22Rv1 (cell line): ENCODE data around the gene TNIP2.

ENCODE experiments used
- H3K27ac ChIP-seq: fragments of 450-650 bp; 2 replicates; pipeline ENCODE4 v1.5.1; 2017
- ZFX ChIP-seq: fragments of 450-650 bp; IDR thresholded peaks from 2 replicates; pipeline ENCODE4 v1.6.1; 2017; ENCODE audit warnings: antibody characterized with exemption, borderline replicate concordance
- TF ChIP-seq, protein P1 (sequence below): fragments of 450-650 bp; IDR thresholded peaks from 2 replicates; pipeline ENCODE4 v1.5.1; 2017; ENCODE audit warnings: mild to moderate bottlenecking

Gene TNIP2

DNA sequence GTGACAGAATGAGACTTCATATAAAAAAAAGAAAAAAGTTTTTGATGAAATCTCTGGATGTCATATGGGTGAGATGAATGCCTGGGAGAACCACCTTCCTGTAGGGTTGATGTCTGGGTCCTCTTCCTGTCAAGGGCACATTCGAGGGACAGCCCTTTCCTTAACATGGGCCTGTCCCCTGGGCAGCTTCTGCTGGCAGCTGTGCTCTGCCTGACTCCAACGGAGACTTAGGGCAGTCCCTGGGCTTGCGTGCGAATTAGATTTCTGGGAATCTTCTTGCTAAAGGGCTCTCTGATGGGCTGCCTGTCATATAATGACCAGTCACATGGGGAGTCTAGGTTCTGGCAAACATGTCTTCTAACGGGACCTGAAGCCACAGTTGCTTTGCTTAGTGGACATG is 40.7 kb downstream of the TNIP2 start:
- H3K27ac ChIP-seq: no peak overlapping the region
- TF ChIP-seq, protein P1, sequence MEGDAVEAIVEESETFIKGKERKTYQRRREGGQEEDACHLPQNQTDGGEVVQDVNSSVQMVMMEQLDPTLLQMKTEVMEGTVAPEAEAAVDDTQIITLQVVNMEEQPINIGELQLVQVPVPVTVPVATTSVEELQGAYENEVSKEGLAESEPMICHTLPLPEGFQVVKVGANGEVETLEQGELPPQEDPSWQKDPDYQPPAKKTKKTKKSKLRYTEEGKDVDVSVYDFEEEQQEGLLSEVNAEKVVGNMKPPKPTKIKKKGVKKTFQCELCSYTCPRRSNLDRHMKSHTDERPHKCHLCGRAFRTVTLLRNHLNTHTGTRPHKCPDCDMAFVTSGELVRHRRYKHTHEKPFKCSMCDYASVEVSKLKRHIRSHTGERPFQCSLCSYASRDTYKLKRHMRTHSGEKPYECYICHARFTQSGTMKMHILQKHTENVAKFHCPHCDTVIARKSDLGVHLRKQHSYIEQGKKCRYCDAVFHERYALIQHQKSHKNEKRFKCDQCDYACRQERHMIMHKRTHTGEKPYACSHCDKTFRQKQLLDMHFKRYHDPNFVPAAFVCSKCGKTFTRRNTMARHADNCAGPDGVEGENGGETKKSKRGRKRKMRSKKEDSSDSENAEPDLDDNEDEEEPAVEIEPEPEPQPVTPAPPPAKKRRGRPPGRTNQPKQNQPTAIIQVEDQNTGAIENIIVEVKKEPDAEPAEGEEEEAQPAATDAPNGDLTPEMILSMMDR: no peak
- TF ChIP-seq ZFX: no peak

DNA sequence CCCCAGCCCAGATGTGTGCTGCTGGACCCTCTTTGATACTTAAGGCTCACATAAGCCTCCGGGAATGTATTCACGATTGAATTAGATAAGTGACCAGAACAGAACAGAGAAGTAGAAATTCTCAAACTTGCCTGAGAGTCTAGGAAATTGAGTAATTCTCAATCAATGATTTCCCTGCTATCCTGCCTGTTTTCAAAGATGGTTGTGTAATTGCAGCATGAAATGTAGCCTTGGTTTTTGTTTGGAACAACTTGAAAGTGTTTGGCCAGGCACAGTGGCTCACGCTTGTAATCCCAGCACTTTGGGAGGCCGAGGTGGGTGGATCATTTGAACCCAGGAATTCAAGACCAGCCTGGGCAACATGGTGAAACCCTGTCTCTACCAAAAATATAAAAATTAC is 41.2 kb downstream of the TNIP2 start:
- TF ChIP-seq, protein P1: no peak
- no peak for TF ChIP-seq ZFX
- no peak overlapping the region for H3K27ac ChIP-seq

DNA sequence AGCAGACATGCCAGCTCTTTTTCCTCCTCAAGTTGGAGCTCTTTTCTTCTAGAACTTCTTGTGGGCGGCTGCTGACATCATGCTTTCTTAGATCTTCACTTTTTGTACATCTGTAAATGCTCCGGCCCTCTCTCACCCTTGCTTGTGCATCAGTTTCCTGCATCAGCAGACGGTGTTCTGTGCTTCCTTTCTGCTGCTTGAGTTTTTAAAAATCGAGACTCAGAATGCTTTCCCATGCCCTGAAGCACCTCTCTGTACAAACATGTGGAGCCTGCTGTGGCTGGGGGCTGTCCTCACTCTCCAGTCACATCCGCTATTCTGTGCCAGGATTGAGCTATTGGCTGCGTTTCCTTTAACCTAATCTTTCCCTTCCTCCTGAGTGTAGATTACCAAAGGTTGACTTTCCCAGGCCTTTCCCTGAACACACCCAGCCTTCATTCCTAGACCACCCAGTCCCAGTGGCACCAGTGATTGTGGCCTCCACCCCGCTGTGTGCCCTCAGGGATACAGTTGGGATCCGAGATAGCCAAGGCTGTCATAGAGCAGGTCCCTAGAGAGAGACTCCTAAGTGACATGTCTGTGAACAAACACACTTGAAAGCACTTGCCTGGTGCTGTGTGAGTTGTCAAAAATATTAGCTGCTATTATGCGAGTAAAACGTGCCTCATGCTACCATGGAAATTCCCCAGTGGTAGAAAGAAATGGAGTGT is 41.9 kb downstream of the TNIP2 start:
- H3K27ac ChIP-seq: no peak overlapping the region
- TF ChIP-seq, protein P1: no peak
- no peak for TF ChIP-seq ZFX

DNA sequence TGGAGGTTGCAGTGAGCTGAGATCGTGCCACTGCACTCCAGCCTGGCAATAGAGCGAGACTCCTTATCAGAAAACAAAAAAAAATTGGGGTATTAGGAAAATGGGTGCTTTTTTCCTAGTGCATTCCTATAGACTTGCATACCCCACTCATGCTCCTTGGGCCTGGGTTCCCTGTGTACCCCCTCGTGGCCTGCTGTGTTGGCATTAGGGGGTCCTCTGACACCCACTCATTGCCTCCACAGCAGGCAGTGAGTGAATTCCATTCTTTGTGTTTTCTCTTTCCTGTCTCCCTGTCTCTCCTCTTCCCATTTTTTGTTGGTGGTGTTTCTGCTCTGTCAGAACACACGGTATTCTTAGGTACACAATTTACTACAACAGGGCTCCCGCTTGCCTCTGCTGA is 42.8 kb downstream of the TNIP2 start:
- H3K27ac ChIP-seq: no peak overlapping the region

DNA sequence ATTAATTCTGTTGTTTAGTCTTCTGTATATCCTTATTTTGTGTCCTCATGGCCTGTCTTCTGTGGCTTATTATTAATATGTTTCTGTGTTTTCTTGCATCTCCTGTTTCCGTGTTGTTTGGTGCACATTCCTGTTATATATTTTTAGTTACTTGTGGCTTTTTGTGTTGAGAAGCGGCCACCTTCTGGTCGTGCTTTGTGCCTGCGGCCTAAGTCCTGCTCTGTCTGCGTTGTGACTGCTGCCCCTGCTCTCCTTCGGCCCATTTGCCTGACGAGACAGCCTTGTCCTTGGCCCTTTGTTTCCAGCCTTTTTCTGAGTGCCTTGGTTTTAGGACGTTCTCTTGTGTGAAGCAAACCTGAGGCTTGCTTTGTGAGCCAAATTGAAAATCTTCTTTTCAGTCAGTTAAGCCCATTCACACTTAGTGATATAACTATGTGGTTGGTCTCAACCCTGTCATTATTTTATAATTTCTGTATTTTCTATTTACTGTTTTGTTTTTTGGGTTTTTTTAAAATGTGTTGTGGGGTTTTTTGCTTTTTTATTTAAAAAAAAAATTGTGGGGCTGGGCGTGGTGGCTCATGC is 43.8 kb downstream of the TNIP2 start:
- no peak for TF ChIP-seq ZFX
- TF ChIP-seq, protein P1: no peak
- H3K27ac ChIP-seq: no peak overlapping the region

More for the DNA sequence above, 42.8 kb downstream of the TNIP2 start:
- no peak for TF ChIP-seq ZFX
- TF ChIP-seq, protein P1: no peak

DNA sequence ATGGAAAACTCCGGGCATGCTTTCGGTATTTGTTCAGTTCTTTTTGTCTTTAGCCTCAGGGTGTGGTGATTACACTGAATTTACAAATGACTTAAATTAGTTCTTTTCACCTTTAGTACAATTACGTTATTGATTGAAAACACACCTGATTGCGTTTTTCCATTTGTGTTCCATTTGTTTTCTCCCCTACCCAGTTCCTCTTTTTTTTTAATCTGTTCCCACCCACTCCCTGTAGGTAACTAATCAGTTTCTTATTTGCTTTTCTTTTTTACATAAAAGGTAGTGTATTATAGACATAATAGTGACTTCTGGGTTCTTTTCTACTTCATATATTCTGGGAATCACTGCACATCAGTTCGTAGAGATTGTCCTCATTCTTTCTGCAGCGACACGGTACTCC is 53.4 kb downstream of the TNIP2 start:
- TF ChIP-seq, protein P1: no peak
- TF ChIP-seq ZFX: no peak
- H3K27ac ChIP-seq: no peak overlapping the region

DNA sequence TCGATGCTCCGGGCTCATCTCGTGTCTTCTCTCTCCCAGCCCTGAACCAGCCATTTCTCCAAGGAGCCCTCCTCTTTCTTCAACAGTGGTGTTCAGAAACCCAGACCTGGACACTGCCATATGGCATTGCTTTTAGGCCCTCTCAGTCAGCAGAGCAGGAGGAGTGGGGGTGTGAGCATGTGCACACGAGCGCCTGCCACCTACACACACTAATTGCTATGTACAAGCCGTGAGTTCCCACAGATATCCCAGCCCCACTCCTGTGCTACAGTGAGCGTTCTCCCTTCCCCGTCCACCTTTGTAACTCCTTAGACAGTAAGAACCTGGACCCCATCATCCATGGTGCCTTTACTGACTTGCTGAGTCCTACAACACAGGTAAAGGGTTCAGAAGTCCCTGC is 53.8 kb downstream of the TNIP2 start:
- TF ChIP-seq ZFX: no peak
- TF ChIP-seq, protein P1: no peak
- no peak overlapping the region for H3K27ac ChIP-seq
